GM18520 (cell line): ENCODE data around the gene NBEA.
"Not testable (repeated sequence)": the region's sequence is repeated elsewhere in the genome, so short reads cannot be mapped to it uniquely, and the experiment has no call there.

Experiments used
- ATAC-seq: cut with Tn5 transposase; IDR thresholded peaks from one replicate; pipeline ENCODE4 v1.9.1; 2021; ENCODE audit not compliant: unreplicated experiment

The NBEA gene, protein sequence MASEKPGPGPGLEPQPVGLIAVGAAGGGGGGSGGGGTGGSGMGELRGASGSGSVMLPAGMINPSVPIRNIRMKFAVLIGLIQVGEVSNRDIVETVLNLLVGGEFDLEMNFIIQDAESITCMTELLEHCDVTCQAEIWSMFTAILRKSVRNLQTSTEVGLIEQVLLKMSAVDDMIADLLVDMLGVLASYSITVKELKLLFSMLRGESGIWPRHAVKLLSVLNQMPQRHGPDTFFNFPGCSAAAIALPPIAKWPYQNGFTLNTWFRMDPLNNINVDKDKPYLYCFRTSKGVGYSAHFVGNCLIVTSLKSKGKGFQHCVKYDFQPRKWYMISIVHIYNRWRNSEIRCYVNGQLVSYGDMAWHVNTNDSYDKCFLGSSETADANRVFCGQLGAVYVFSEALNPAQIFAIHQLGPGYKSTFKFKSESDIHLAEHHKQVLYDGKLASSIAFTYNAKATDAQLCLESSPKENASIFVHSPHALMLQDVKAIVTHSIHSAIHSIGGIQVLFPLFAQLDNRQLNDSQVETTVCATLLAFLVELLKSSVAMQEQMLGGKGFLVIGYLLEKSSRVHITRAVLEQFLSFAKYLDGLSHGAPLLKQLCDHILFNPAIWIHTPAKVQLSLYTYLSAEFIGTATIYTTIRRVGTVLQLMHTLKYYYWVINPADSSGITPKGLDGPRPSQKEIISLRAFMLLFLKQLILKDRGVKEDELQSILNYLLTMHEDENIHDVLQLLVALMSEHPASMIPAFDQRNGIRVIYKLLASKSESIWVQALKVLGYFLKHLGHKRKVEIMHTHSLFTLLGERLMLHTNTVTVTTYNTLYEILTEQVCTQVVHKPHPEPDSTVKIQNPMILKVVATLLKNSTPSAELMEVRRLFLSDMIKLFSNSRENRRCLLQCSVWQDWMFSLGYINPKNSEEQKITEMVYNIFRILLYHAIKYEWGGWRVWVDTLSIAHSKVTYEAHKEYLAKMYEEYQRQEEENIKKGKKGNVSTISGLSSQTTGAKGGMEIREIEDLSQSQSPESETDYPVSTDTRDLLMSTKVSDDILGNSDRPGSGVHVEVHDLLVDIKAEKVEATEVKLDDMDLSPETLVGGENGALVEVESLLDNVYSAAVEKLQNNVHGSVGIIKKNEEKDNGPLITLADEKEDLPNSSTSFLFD (N-terminal part only)

DNA sequence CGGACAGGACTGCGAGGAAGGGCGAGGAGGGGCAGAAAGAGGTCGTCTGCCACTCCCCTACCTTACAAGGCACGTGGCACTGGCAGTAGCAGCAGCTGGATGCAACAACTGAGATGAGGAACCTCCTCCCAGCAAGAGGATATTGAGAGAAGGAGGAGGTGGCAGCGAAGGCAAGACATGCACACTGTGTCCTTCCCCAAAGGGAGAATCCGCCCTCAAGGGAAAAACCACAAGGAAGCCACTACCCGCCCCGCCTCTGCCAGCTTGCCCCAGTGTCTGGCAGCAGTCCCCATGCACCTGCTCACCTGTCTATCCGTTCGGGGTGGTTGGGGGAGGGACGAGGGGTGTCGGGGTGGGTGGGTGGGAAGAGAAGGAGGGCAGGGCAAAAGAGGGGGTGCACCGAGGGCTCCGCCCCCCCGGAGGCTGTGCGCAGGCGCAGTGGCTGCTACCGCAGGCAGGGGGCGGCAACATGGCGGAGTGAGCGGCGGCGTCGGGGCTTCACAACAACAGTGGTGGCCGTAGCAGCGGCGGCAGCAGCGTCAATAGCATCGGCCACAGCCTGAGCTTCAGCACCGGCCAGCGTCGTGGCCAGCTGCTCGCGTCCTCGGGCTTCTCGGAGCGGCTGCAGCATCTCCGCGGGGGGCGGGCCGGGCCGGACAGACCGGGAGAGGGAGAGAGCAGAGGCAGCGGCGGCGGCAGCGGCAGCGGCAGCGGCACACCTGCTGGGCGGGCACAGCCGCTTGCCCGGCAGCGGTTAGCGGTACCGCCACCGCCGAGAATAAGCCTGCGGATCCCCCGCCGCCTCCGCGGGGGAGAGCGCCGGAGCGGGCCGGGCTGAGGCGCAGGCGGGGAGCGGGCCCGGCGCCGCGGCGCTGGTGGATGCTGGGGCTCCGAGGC lies at the start of gene NBEA:
Gene NBEA, plus strand, starts transcription at position 436 of the 897 bp plus-strand sequence. CDS start 551 bp downstream, outside the sequence.
- ATAC-seq, result peak; percentile 58

DNA sequence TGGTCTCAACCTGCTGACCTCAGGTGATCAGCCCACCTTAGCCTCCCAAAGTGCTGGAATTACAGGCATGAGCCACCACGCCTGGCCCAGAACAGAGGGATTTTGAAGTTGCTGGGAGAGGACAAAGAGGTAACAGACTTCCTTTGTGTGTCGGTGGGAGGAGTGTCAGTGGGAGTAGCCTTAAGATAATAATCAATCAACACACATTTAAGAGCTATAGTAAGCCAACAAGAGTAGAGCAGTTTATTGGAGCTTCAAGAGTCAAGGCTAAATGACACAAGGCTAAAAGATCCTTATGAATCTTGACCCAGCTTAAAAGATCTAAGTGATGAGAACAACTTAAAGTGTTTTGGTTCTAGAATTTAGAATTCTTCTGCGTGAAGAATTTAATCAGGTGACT lies 47.3 kb upstream of the NBEA start:
- ATAC-seq, result no peak

DNA sequence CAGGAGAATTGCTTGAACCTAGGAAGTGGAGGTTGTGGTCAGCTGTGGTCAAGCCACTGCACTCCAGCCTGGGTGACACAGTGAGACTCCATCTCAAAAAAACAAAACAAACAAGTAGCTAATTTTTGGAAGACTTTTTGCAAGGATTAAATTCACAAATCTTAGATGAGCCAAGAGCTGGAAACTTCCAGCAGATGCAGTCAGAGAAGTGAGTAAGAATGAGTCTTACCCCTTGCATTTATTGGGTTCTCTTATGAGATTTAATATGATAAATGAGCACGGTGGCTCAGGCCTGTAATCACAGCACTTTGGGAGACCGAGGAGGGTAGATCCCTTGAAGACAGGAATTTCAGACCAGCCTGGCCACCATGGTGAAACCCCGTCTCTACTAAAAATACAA lies 44.9 kb upstream of the NBEA start:
- no peak for ATAC-seq

DNA sequence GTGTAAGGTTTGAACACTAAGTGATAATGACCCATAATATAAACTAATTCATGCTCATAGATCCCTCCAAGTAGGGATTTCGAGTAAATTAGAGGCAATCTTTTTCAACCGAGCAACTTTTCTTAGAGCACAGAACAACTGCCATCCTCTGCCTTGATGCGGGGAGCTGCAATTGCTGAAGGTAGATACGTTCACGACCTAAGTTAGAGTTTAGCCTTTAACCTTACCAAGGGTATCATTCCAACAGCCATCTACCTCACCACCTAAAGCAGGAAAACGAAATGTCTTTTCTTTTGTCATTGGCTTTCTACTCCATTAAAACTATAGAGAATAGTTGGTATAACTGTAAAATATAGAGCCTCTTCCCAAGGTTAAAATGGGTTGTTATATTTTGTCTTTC lies 42.2 kb upstream of the NBEA start:
- no peak for ATAC-seq

DNA sequence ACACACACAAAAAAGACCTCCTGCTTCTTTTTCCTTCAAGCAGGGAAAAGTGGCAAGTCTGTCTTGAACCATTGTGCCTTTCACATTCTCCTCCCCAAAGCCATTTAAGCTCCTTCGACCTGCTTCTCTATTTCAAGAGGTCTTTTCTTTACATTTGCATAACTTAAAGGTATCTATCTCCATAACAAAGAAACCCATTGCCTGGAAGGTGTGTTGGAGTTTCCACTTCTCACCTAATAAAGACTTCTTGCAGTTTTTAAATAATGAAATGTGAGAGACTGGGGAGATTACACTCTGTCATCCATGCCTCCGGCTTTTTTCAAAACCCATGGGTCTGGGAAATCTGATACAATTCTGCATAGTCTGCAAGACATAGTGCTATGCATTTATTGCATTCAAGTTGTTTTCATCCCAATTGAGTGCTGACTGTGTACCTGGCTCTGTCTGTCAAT lies 41.8 kb upstream of the NBEA start:
- ATAC-seq, result no peak

DNA sequence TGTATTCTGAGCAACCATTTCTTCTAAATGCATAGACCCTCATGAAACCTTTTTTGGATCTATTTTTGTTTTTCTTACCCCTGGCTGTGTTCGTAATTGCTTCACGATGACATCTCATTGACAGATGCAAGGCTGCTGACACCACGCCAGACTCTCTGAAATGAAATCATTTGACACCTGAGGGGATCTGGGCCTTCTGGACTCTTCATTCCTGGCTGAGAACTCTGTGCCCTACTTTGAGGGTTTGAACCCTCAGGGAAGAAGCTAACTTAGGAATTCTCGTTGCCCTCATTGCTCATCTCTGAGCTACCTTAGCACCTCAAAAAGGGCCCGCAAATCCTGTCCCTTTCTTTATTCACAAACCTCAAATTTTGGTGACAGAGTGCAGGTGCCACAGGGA lies 40.5 kb upstream of the NBEA start:
- ATAC-seq, result no peak

DNA sequence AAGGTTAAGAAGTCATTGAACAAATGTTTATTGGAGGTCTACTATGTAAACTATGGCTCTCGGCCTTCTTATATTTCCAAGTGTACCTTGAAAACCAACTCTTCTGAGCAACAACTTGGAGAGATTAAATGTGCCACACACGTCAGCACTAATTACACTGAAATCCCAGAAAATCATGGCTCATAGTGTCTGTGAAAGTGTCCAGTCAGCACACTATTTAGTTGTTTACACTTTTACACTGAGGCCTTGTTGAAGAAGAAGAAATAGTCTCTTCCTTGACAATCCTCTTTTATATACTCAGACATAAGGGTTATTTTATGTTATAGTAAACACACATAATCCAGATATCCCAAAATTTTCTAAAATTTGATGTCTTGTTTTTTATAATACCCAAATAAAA lies 30.9 kb upstream of the NBEA start:
- no peak for ATAC-seq

DNA sequence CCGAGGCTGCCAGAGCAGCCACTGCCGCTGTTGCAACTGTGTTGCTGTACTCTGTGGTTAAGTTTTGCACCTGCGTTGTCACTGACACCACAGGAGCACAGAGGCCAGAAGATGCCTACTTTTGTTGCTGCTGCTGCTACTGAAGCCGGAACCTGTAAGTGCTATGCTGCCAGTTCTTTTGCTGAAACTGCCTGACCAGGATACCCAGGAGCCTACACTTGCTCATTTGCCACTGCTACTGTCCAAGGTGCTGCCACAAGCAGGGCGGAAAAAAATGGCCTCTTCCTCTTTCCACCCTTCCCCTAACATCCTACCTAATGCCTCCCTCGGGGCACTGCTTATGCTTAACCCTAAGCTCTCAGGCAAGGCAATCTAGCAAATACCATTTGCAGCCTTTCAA lies 29.0 kb upstream of the NBEA start:
- ATAC-seq, result no peak

DNA sequence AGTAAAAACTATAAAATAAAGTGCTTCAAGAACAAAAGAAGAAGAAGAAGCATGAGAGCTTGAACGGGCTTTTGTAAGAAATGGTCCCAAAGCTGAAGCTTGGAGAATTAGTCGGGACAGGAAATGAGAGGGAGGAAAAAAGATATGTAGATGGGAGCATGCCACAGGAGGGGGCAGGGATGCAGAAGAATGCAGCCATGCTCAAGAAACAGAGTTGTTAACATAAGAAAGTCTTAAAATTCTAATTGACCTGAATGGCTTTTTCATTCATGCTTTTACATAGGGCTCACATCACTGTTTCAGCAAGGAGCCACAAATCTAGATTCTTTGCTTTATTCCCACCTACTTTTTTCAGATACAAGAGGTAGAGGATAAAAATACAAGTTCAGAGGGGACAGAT lies 27.7 kb upstream of the NBEA start:
- no peak for ATAC-seq

DNA sequence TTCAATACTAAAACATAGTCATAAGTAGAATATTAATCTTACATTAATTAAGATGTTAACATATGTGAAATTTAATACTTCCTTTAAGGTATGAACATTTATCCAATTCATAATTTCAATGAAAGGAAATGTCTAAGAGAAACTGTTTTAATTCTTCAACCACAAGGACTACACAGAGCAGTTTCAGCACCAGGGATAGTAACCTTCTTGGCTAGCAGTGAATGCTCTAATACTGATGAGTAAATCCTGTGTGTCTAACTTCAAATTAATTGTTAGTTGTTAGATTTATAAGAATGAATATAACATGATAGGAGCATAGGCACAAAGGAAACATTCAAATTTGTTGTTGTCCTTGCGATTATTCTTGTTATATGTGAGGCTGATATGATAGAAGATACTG lies 15.6 kb upstream of the NBEA start:
- ATAC-seq, result no peak

DNA sequence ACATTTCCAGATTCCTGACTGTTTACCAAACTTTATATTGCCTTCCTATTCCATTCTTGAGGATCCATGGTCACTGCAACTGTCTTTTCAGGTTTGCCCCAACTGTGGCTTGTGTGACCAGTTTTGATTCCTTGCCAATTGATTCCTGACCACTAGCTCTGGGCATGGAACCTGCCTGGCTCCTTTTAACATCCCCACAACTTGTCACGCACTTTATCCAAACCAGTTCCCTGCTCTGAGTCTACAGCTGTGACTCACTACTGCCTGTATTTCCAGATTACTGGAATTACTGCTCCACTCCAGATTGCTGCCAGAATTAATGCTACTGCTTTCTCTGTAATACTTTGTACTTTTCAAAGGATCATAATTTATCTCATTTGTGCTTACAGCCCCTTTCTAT lies 13.4 kb upstream of the NBEA start:
- ATAC-seq, result not testable (repeated sequence)

DNA sequence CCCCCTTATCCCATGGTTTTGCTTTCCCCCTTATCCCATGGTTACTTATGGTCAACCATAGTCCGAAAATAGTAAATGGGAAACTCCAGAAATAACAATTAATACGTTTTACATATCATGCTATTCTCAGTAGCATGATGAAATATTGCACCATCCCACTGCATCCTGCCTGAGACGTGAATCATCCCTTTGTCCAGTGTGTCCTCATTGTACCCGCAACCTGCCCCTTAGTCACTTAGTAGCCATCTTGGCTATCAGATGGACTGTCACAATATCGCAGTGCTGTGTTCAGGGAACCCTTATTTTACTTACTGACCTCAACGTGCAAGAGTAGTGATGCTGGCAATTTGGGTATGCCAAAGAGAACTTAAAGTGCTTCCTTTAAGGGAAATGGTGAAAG lies 10.5 kb upstream of the NBEA start:
- ATAC-seq, result no peak

DNA sequence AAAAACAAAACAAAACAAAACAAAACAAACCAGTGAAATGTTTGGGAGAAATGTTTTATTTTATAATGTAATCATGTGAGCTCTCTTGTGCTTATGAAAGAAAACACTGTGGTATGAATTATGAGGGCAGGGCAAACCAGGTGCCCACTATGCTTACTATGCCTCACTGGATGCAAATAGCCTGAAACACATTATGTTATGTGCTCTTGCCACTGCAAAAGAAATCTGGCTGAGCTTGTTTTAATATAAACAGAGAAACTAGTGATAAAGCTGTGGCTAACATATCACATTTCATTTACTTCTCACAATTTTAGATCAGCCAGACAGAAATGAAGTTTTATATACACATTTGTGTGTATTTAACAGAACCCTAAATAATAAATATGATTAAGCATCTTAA lies 8.7 kb upstream of the NBEA start:
- no peak for ATAC-seq

DNA sequence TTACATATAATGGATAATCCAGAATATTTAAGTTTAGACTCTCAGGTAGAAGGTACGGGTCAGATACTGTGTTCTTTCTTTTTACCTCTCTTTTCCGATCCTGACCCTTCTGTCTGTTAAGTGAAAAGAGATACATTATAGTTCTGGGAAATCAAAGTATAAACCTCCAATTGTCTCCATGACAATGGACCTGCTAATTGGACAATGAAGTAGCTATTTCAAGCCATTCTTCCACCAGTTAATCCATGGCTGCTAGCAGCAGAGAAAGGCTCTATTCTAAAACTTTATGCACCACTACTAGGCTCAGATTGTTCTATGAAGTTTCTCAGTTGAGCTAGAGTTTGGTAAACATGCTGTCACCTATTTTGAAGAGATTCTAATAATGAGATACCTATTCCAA lies 8.3 kb upstream of the NBEA start:
- no peak for ATAC-seq

DNA sequence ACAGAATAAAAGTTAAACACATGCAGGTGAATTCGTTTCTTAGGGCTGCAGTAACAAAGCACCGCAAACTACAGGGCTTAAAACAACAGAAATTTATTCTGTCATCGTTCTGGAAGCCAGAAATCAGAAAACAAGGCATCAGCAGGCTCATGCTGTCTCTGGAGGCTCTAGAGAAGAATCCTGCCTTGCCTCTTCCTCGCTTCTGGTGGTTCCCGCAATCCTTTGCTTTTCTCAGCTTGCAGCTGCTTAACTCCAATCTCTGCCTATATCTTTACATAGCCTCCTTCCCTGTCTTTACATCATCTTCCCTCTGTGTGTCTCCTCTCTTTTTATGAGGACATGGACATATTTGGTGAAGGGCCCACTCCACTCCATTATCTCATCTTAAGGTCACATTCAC lies 6.2 kb upstream of the NBEA start:
- no peak for ATAC-seq

DNA sequence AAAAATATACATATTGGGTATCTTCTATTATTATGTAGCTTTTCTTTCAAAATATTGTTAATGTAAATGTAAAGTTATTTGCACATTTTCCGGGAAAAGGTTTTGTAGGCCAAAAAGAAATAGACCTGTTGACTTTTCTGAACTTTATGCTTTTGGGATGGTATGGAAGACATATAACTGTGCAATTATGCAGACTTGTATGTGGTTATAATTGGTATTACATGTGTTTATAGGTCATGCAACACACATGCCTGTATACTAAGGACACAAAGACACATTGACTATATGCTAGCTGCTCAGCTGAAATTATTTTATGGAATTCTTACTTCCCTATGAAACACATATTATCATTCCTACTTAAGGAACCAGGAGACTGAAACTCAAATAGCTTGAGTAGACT lies 2.3 kb upstream of the NBEA start:
- ATAC-seq, result no peak

DNA sequence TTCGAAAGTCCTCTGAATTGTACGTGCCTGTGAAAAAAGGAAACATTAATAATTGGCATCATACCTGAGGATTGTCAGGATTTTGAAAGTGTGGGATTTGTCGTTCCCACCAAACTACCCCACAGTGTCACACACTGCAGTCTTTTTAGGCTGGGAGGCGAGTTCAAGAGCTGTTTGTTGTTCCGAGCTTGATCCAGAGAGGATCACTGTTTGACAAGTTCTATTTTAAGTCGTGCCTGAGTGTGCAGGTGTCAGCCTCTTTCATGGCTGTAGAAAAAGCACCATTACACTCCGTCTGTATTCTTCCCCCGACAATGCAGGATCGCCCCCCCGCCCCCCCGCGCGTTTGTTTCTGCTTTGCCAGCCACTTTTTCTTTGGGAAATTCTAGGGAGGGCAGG lies 635 bp upstream of the NBEA start:
- no peak for ATAC-seq

DNA sequence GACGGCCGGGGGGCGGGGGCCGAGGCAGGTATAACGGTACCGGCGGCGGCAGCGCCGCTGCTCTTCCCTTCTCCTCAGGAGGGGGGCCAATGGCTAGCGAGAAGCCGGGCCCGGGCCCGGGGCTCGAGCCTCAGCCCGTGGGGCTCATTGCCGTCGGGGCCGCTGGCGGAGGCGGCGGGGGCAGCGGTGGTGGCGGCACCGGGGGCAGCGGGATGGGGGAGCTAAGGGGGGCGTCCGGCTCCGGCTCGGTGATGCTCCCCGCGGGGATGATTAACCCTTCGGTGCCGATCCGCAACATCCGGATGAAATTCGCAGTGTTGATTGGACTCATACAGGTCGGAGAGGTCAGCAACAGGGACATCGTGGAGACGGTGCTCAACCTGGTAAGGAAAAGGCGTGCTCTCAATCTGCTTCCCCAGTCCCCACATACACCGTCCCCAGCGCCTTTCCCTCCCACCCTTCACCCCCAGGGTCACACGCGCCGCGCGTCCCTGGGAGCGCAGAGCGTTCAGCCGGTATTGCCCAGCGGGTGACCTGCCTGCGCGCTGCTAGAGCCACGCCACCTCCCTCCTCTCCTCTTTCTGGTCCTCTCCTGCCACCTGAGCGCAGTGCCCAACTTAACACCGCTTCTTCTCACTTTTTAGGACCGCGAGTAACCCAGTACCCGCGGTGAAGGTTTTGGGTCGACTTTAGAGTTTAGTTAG lies 814 bp downstream of the NBEA start:
- no peak for ATAC-seq

DNA sequence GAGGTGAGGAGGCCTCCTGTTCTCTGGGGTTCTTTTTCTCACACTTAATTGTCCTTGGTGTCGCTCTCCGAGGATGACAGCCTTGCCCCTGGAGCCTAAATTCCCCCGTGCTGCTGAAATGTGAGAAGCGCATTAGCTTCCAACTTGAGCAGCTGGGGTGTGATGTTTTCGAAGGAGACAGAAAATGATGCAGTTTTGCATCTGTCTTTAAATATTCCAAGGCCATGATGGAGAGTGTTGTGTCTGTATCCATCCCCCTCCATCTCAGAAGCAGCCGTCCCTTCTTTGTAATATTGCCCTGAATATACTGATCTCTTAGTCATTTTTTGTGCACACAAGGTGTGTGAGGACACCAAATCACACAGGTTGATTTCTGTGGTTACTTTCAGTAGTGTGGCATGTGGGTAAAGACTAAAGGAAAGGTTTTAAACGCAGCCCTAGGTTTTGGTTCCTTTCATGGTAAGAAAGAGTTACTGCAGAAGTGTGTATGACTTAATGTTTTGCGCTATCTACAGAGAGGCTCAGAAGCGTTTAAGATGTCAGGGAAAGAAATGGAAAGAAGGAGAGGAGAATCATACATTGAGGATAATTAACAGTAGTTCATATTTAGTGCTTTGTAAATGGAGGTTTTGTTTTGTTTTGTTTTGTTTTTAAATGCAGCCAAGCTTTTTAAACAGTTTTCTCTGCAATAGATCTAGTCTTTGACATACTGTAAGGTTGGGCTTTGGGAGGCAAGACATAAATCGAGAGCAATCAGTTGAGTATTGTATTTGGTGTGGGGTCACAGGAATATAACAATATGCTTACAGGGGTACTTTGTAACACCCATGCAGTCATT lies 1.6 kb downstream of the NBEA start:
- no peak for ATAC-seq
